ENCODE results near the gene SORCS2.
A peak's percentile ranks its signal among the peaks of the same experiment; 100 is the strongest.

The SORCS2 gene

GRCh38 chr4:7723625-7724024 lies 531.3 kb downstream of the SORCS2 start:
- TF ChIP-seq JUND (IDR thresholded peaks at IDR 0.05; ENCODE audit: low read depth), result no peak
- in situ Hi-C loops (cut with HindIII; ENCODE audit: low pct_unique_long_range_greater_than_20kb, low sequenced_read_pairs), result no loop called here
- DNase-seq (ENCODE audit: low read depth in 1 of 2, low spot score in 1 of 2), result no peak

- no peak for TF ChIP-seq JUND (IDR thresholded peaks at IDR 0.05; ENCODE audit: low read depth)
- in situ Hi-C loops (cut with HindIII; ENCODE audit: low pct_unique_long_range_greater_than_20kb, low sequenced_read_pairs), result no loop called here
Observed at GRCh38 chr4:7725951-7726350, 533.6 kb downstream of the SORCS2 start.

GRCh38 chr4:7726665-7727413 lies 534.5 kb downstream of the SORCS2 start:
- in situ Hi-C loops (cut with HindIII; ENCODE audit: low pct_unique_long_range_greater_than_20kb, low sequenced_read_pairs), result no loop called here
- no peak for TF ChIP-seq JUND (IDR thresholded peaks at IDR 0.05; ENCODE audit: low read depth)
- DNase-seq (ENCODE audit: low read depth in 1 of 2, low spot score in 1 of 2), result no peak

More at GRCh38 chr4:7725951-7726350, 533.6 kb downstream of the SORCS2 start:
- DNase-seq (ENCODE audit: low read depth in 1 of 2, low spot score in 1 of 2), result no peak

- TF ChIP-seq JUND (IDR thresholded peaks at IDR 0.05; ENCODE audit: low read depth), result no peak
- in situ Hi-C loops (cut with HindIII; ENCODE audit: low pct_unique_long_range_greater_than_20kb, low sequenced_read_pairs), result no loop called here
- DNase-seq (ENCODE audit: low read depth in 1 of 2, low spot score in 1 of 2), result no peak
Observed at GRCh38 chr4:7727749-7728148, 535.4 kb downstream of the SORCS2 start.

GRCh38 chr4:7731437-7731836 lies 539.1 kb downstream of the SORCS2 start:
- TF ChIP-seq JUND (IDR thresholded peaks at IDR 0.05; ENCODE audit: low read depth), result no peak
- in situ Hi-C loops (cut with HindIII; ENCODE audit: low pct_unique_long_range_greater_than_20kb, low sequenced_read_pairs), result no loop called here
- no peak for DNase-seq (ENCODE audit: low read depth in 1 of 2, low spot score in 1 of 2)

- in situ Hi-C loops (cut with HindIII; ENCODE audit: low pct_unique_long_range_greater_than_20kb, low sequenced_read_pairs), result no loop called here
- no peak for DNase-seq (ENCODE audit: low read depth in 1 of 2, low spot score in 1 of 2)
- TF ChIP-seq JUND (IDR thresholded peaks at IDR 0.05; ENCODE audit: low read depth), result no peak
Observed at GRCh38 chr4:7732263-7732662, 539.9 kb downstream of the SORCS2 start.

GRCh38 chr4:7733201-7733600 lies 540.9 kb downstream of the SORCS2 start:
- DNase-seq (ENCODE audit: low read depth in 1 of 2, low spot score in 1 of 2), result no peak
- no peak for TF ChIP-seq JUND (IDR thresholded peaks at IDR 0.05; ENCODE audit: low read depth)
- in situ Hi-C loops (cut with HindIII; ENCODE audit: low pct_unique_long_range_greater_than_20kb, low sequenced_read_pairs), result no loop called here

GRCh38 chr4:7733801-7734650 lies 541.7 kb downstream of the SORCS2 start:
- in situ Hi-C loops (cut with HindIII; ENCODE audit: low pct_unique_long_range_greater_than_20kb, low sequenced_read_pairs), result no loop called here
- DNase-seq (ENCODE audit: low read depth in 1 of 2, low spot score in 1 of 2), result no peak
- TF ChIP-seq JUND (IDR thresholded peaks at IDR 0.05; ENCODE audit: low read depth), result no peak

GRCh38 chr4:7734651-7735260 lies 542.4 kb downstream of the SORCS2 start:
- DNase-seq (ENCODE audit: low read depth in 1 of 2, low spot score in 1 of 2), result no peak
- in situ Hi-C loops (cut with HindIII; ENCODE audit: low pct_unique_long_range_greater_than_20kb, low sequenced_read_pairs), result no loop called here
- no peak for TF ChIP-seq JUND (IDR thresholded peaks at IDR 0.05; ENCODE audit: low read depth)

- DNase-seq (ENCODE audit: low read depth in 1 of 2, low spot score in 1 of 2), result no peak
- in situ Hi-C loops (cut with HindIII; ENCODE audit: low pct_unique_long_range_greater_than_20kb, low sequenced_read_pairs), result no loop called here
- TF ChIP-seq JUND (IDR thresholded peaks at IDR 0.05; ENCODE audit: low read depth), result no peak
Observed at GRCh38 chr4:7735395-7735794, 543.1 kb downstream of the SORCS2 start.

- no peak for DNase-seq (ENCODE audit: low read depth in 1 of 2, low spot score in 1 of 2)
- no peak for TF ChIP-seq JUND (IDR thresholded peaks at IDR 0.05; ENCODE audit: low read depth)
- in situ Hi-C loops (cut with HindIII; ENCODE audit: low pct_unique_long_range_greater_than_20kb, low sequenced_read_pairs), result no loop called here
Observed at GRCh38 chr4:7735961-7736360, 543.6 kb downstream of the SORCS2 start.

GRCh38 chr4:7736436-7737267 lies 544.3 kb downstream of the SORCS2 start:
- peak in 1 of 2 experiments; percentile 30 for DNase-seq (ENCODE audit: low read depth in 1 of 2, low spot score in 1 of 2)
- no peak for TF ChIP-seq JUND (IDR thresholded peaks at IDR 0.05; ENCODE audit: low read depth)
- in situ Hi-C loops (cut with HindIII; ENCODE audit: low pct_unique_long_range_greater_than_20kb, low sequenced_read_pairs), result no loop called here

Measured in T47D (cell line).